Cardiac muscle cell (in vitro differentiated cells and primary cell): ENCODE measurements around the gene SF3A2. TPM values are rescaled to one million over a fixed set of nuclear protein-coding genes. Genes with fewer than 3 reads are reported as not detected.

ENCODE experiments used
- DNase-seq, 2 donors: peaks; one replicate each; pipeline versions ENCODE4 v3.0.0 to v3.0.0-alpha.2; 2010 to 2017; ENCODE audit warnings: low read depth in 1 of 2, low spot score in 1 of 2
- H3K27ac ChIP-seq: fragments of 200-600 bp; sonication (generic); 2 replicates; pipeline ENCODE4 v1.5.1; 2016
- H3K27me3 ChIP-seq: fragments of 200-600 bp; sonication (generic); 2 replicates; pipeline ENCODE4 v1.6.0; 2016; ENCODE audit warnings: control low read depth
- H3K36me3 ChIP-seq: fragments of 200-600 bp; sonication (generic); 2 replicates; pipeline ENCODE4 v1.5.1; 2016; ENCODE audit warnings: control low read depth
- H3K4me1 ChIP-seq: fragments of 200-600 bp; sonication (generic); 2 replicates; pipeline ENCODE4 v1.8.1; 2017; ENCODE audit warnings: low read depth, mild to moderate bottlenecking, mixed run types
- H3K4me3 ChIP-seq: fragments of 200-600 bp; sonication (generic); 2 replicates; pipeline ENCODE4 v1.5.1; 2016; ENCODE audit warnings: mild to moderate bottlenecking
- H3K9me3 ChIP-seq: fragments of 200-600 bp; sonication (generic); 2 replicates; pipeline ENCODE4 v1.5.1; 2017; ENCODE audit warnings: low read depth, mild to moderate bottlenecking, control low read depth
- CTCF ChIP-seq: IDR thresholded peaks from 2 replicates; pipeline ENCODE4 v1.5.1; 2012; ENCODE audit warnings: low read depth, mild to moderate bottlenecking, low read length
- polyA plus RNA-seq: library from polyadenylated mRNA; unstranded; fragments of >200 nt; fragmentation: Nextera tagmentation; extraction: Ambion mirVana; gene quantifications from 2 replicates; pipeline ENCODE4 v1.2.1, GENCODE V29; 2016
- total RNA-seq: library from RNA; depleted of rRNA; stranded (reverse); fragments of >200 nt; gene quantifications from 2 replicates; pipeline ENCODE4 v1.2.3, GENCODE V29; 2016

SF3A2 gene
- total and polyA plus RNA-seq, 2 experiments from 2014 or later: 60.6 to 111 TPM

- H3K4me3 ChIP-seq: no peak overlapping the region
- H3K36me3 ChIP-seq: peaks cover 24% of the 10 kb centered on the region
- DNase-seq: no peak
- peak overlapping the region; percentile 59 for H3K27ac ChIP-seq
- H3K27me3 ChIP-seq: no peaks in the 10 kb centered on the region
- no peak for TF ChIP-seq CTCF
- H3K9me3 ChIP-seq: no peaks in the 10 kb centered on the region
- H3K4me1 ChIP-seq: peaks cover 6% of the 10 kb centered on the region
Measured at GRCh38 chr19:2232286-2233151, 4.1 kb upstream of the SF3A2 start.

- H3K36me3 ChIP-seq: peaks cover 16% of the 10 kb centered on the region
- H3K27ac ChIP-seq: no peak overlapping the region
- no peaks in the 10 kb centered on the region for H3K9me3 ChIP-seq
- H3K4me3 ChIP-seq: no peak overlapping the region
- DNase-seq: no peak
- TF ChIP-seq CTCF: no peak
- peaks cover 12% of the 10 kb centered on the region for H3K4me1 ChIP-seq
- no peaks in the 10 kb centered on the region for H3K27me3 ChIP-seq
Measured at GRCh38 chr19:2233601-2234280, 2.9 kb upstream of the SF3A2 start.

- peaks cover 25% of the 10 kb centered on the region for H3K4me1 ChIP-seq
- no peak for DNase-seq
- no peak for TF ChIP-seq CTCF
- H3K36me3 ChIP-seq: peaks cover 7% of the 10 kb centered on the region
- no peaks in the 10 kb centered on the region for H3K27me3 ChIP-seq
- peak overlapping the region; percentile 88 for H3K4me3 ChIP-seq
- H3K9me3 ChIP-seq: no peaks in the 10 kb centered on the region
- H3K27ac ChIP-seq: peak overlapping the region; percentile 92
Measured at GRCh38 chr19:2234996-2235380, 1.6 kb upstream of the SF3A2 start.

- Histone ChIP-seq H3K27ac (peak overlapping the region; percentile 92), H3K27me3 (no peaks in the 10 kb centered on the region)
Measured at GRCh38 chr19:2235381-2236063, 1.1 kb upstream of the SF3A2 start.

GRCh38 chr19:2236064-2236313 lies 635 bp upstream of the SF3A2 start:
- Histone ChIP-seq H3K27ac (peak overlapping the region; percentile 92), H3K4me1 (peaks cover 29% of the 10 kb centered on the region), H3K36me3 (peaks cover 3% of the 10 kb centered on the region), H3K9me3 (no peaks in the 10 kb centered on the region), H3K27me3 (no peaks in the 10 kb centered on the region), H3K4me3 (peak overlapping the region; percentile 88)
- TF ChIP-seq CTCF: no peak
- no peak for DNase-seq

More at GRCh38 chr19:2235381-2236063, 1.1 kb upstream of the SF3A2 start:
- H3K9me3 ChIP-seq: no peaks in the 10 kb centered on the region
- H3K36me3 ChIP-seq: peaks cover 3% of the 10 kb centered on the region
- DNase-seq: peak in 1 of 2 donors; percentile 58
- H3K4me3 ChIP-seq: peak overlapping the region; percentile 88
- H3K4me1 ChIP-seq: peaks cover 29% of the 10 kb centered on the region
- no peak for TF ChIP-seq CTCF
